HG03354 (cell line): ENCODE results near the gene RAMP3.
"Not testable (repeated sequence)": the region's sequence is repeated elsewhere in the genome, so short reads cannot be mapped to it uniquely, and the experiment has no call there.

Experiments used
- ATAC-seq: cut with Tn5 transposase; IDR thresholded peaks from one replicate; pipeline ENCODE4 v1.9.1; 2021; ENCODE audit warnings: mild to moderate bottlenecking; ENCODE audit not compliant: unreplicated experiment, poor library complexity, severe bottlenecking

RAMP3 gene

GRCh38 chr7:45130910-45131309 is 26.7 kb upstream of the RAMP3 start:
- ATAC-seq = no peak

- no peak for ATAC-seq
These were observed 25.7 kb upstream of the RAMP3 start for GRCh38 chr7:45131891-45132290.

GRCh38 chr7:45132708-45133320 is 24.8 kb upstream of the RAMP3 start:
- no peak for ATAC-seq

GRCh38 chr7:45133352-45133751 is 24.2 kb upstream of the RAMP3 start:
- no peak for ATAC-seq

- no peak for ATAC-seq
These were observed 23.7 kb upstream of the RAMP3 start for GRCh38 chr7:45133877-45134276.

- ATAC-seq = peak; percentile 63
These were observed 21.2 kb upstream of the RAMP3 start for GRCh38 chr7:45136106-45137060.

GRCh38 chr7:45138433-45139267 is 18.9 kb upstream of the RAMP3 start:
- ATAC-seq = no peak

- ATAC-seq = no peak
These were observed 16.8 kb upstream of the RAMP3 start for GRCh38 chr7:45140827-45141226.

- no peak for ATAC-seq
These were observed 14.0 kb upstream of the RAMP3 start for GRCh38 chr7:45143616-45144015.

- ATAC-seq = no peak
These were observed 11.7 kb upstream of the RAMP3 start for GRCh38 chr7:45145881-45146280.

- no peak for ATAC-seq
These were observed 10.8 kb upstream of the RAMP3 start for GRCh38 chr7:45146531-45147379.

GRCh38 chr7:45147858-45148652 is 9.5 kb upstream of the RAMP3 start:
- no peak for ATAC-seq

GRCh38 chr7:45148653-45148973 is 9.0 kb upstream of the RAMP3 start:
- ATAC-seq = no peak

- ATAC-seq = no peak
These were observed 8.0 kb upstream of the RAMP3 start for GRCh38 chr7:45149606-45150005.

GRCh38 chr7:45150199-45150598 is 7.4 kb upstream of the RAMP3 start:
- no peak for ATAC-seq

- ATAC-seq = no peak
These were observed 6.4 kb upstream of the RAMP3 start for GRCh38 chr7:45151131-45151684.

GRCh38 chr7:45151967-45152366 is 5.6 kb upstream of the RAMP3 start:
- ATAC-seq = no peak

GRCh38 chr7:45153233-45153632 is 4.4 kb upstream of the RAMP3 start:
- no peak for ATAC-seq

- ATAC-seq = not testable (repeated sequence)
These were observed 3.7 kb upstream of the RAMP3 start for GRCh38 chr7:45153861-45154260.
